ENCODE measurements around the gene TEX261. TPM values are rescaled to one million over a fixed set of nuclear protein-coding genes. Genes with fewer than 3 reads are reported as not detected.

The TEX261 gene
- total RNA-seq, 1 donor from 2014 or later: 33.0 TPM

- Mint-ChIP-seq H3K27me3 (ENCODE audit: low read depth) (peaks cover 33% of the 10 kb centered on the region), H3K4me3 (no peak overlapping the region), H3K4me1 (peaks cover 26% of the 10 kb centered on the region), H3K27ac (no peak overlapping the region), H3K9me3 (no peaks in the 10 kb centered on the region), H3K36me3 (no peaks in the 10 kb centered on the region)
- DNase-seq (ENCODE audit: low spot score in 2 of 2, unreplicated experiment in 2 of 2): peak in 1 of 2 experiments; percentile 2
- no peak for TF ChIP-seq CTCF (IDR thresholded peaks at IDR 0.05; ENCODE audit: unreplicated experiment)
Measured at GRCh38 chr2:70975237-70975636, 19.4 kb downstream of the TEX261 start.

- DNase-seq (ENCODE audit: low spot score in 2 of 2, unreplicated experiment in 2 of 2): peak in 1 of 2 experiments; percentile 33
- H3K27me3 Mint-ChIP-seq (ENCODE audit: low read depth): peaks cover 40% of the 10 kb centered on the region
- no peak overlapping the region for H3K27ac Mint-ChIP-seq
- no peaks in the 10 kb centered on the region for H3K9me3 Mint-ChIP-seq
- H3K36me3 Mint-ChIP-seq: no peaks in the 10 kb centered on the region
- peaks cover 26% of the 10 kb centered on the region for H3K4me1 Mint-ChIP-seq
- H3K4me3 Mint-ChIP-seq: no peak overlapping the region
- no peak for TF ChIP-seq CTCF (IDR thresholded peaks at IDR 0.05; ENCODE audit: unreplicated experiment)
Measured at GRCh38 chr2:70974592-70974991, 20.1 kb downstream of the TEX261 start.

- TF ChIP-seq CTCF (IDR thresholded peaks at IDR 0.05; ENCODE audit: unreplicated experiment): no peak
- Mint-ChIP-seq H3K9me3 (no peaks in the 10 kb centered on the region), H3K27ac (no peak overlapping the region), H3K4me3 (no peak overlapping the region), H3K36me3 (no peaks in the 10 kb centered on the region), H3K27me3 (ENCODE audit: low read depth) (peaks cover 93% of the 10 kb centered on the region), H3K4me1 (peaks cover 5% of the 10 kb centered on the region)
- DNase-seq (ENCODE audit: low spot score in 2 of 2, unreplicated experiment in 2 of 2): no peak
Measured at GRCh38 chr2:70967189-70967588, 27.5 kb downstream of the TEX261 start.

GRCh38 chr2:70966681-70967080, 28.0 kb downstream of the TEX261 start:
- no peak overlapping the region for H3K27ac Mint-ChIP-seq
- peaks cover 5% of the 10 kb centered on the region for H3K4me1 Mint-ChIP-seq
- H3K9me3 Mint-ChIP-seq: no peaks in the 10 kb centered on the region
- no peak for DNase-seq (ENCODE audit: low spot score in 2 of 2, unreplicated experiment in 2 of 2)
- no peak overlapping the region for H3K4me3 Mint-ChIP-seq
- H3K36me3 Mint-ChIP-seq: no peaks in the 10 kb centered on the region
- peaks cover 93% of the 10 kb centered on the region for H3K27me3 Mint-ChIP-seq (ENCODE audit: low read depth)
- TF ChIP-seq CTCF (IDR thresholded peaks at IDR 0.05; ENCODE audit: unreplicated experiment): no peak

- H3K36me3 Mint-ChIP-seq: no peaks in the 10 kb centered on the region
- peaks cover 94% of the 10 kb centered on the region for H3K27me3 Mint-ChIP-seq (ENCODE audit: low read depth)
- DNase-seq (ENCODE audit: low spot score in 2 of 2, unreplicated experiment in 2 of 2): no peak
- peak overlapping the region; percentile 54 for H3K4me3 Mint-ChIP-seq
- H3K9me3 Mint-ChIP-seq: no peaks in the 10 kb centered on the region
- peaks cover 5% of the 10 kb centered on the region for H3K4me1 Mint-ChIP-seq
- TF ChIP-seq CTCF (IDR thresholded peaks at IDR 0.05; ENCODE audit: unreplicated experiment): no peak
- no peak overlapping the region for H3K27ac Mint-ChIP-seq
Measured at GRCh38 chr2:70965506-70965905, 29.2 kb downstream of the TEX261 start.
